Right kidney (tissue), 1 donor: ENCODE measurements around the gene ELFN1.
A peak's percentile ranks its signal among the peaks of the same experiment; 100 is the strongest.

Source experiments
- DNase-seq: peaks from one replicate; pipeline ENCODE4 v3.0.0-alpha.2; 2016

The ELFN1 gene

GRCh38 chr7:1642291-1642731, 27.8 kb upstream of the ELFN1 start:
- no peak for DNase-seq

GRCh38 chr7:1643270-1644092, 26.6 kb upstream of the ELFN1 start:
- DNase-seq, result no peak

- DNase-seq, result no peak
These were observed 25.6 kb upstream of the ELFN1 start for GRCh38 chr7:1644341-1645070.

- no peak for DNase-seq
These were observed 25.0 kb upstream of the ELFN1 start for GRCh38 chr7:1645071-1645409.

GRCh38 chr7:1645476-1645875, 24.6 kb upstream of the ELFN1 start:
- DNase-seq, result no peak

- DNase-seq, result no peak
These were observed 23.7 kb upstream of the ELFN1 start for GRCh38 chr7:1646391-1646790.

- DNase-seq, result peak; percentile 30
These were observed 22.9 kb upstream of the ELFN1 start for GRCh38 chr7:1646957-1647891.

GRCh38 chr7:1647961-1648672, 22.0 kb upstream of the ELFN1 start:
- DNase-seq, result peak; percentile 47

- no peak for DNase-seq
These were observed 20.2 kb upstream of the ELFN1 start for GRCh38 chr7:1649751-1650326.

GRCh38 chr7:1650363-1651030, 19.6 kb upstream of the ELFN1 start:
- DNase-seq, result no peak

- DNase-seq, result no peak
These were observed 19.0 kb upstream of the ELFN1 start for GRCh38 chr7:1651031-1651446.

GRCh38 chr7:1651891-1652290, 18.2 kb upstream of the ELFN1 start:
- no peak for DNase-seq

GRCh38 chr7:1653500-1653899, 16.6 kb upstream of the ELFN1 start:
- no peak for DNase-seq

- no peak for DNase-seq
These were observed 16.0 kb upstream of the ELFN1 start for GRCh38 chr7:1654111-1654510.

- DNase-seq, result no peak
These were observed 15.2 kb upstream of the ELFN1 start for GRCh38 chr7:1654738-1655475.

- DNase-seq, result no peak
These were observed 10.4 kb upstream of the ELFN1 start for GRCh38 chr7:1659696-1660095.

GRCh38 chr7:1661461-1661860, 8.6 kb upstream of the ELFN1 start:
- no peak for DNase-seq

- DNase-seq, result no peak
These were observed 8.0 kb upstream of the ELFN1 start for GRCh38 chr7:1662101-1662500.

GRCh38 chr7:1662767-1663166, 7.3 kb upstream of the ELFN1 start:
- DNase-seq, result no peak

GRCh38 chr7:1663223-1663622, 6.9 kb upstream of the ELFN1 start:
- no peak for DNase-seq
